GM18861 (cell line): Measurements from ENCODE around the gene MAST3.

ENCODE experiments used
- ATAC-seq: cut with Tn5 transposase; IDR thresholded peaks from one replicate; pipeline ENCODE4 v1.9.1; 2021; ENCODE audit not compliant: unreplicated experiment

Gene MAST3

GRCh38 chr19:18097217-18097992 is at the start of gene MAST3:
Gene MAST3, plus strand, starts transcription at chr19:18097778. Its CDS starts 15 bp downstream, at chr19:18097793.
- no peak for ATAC-seq

GRCh38 chr19:18049385-18049784 is 48.2 kb upstream of the MAST3 start:
- ATAC-seq = no peak

GRCh38 chr19:18051887-18052286 is 45.7 kb upstream of the MAST3 start:
- ATAC-seq = no peak

- no peak for ATAC-seq
Measured at GRCh38 chr19:18053576-18054219, 43.9 kb upstream of the MAST3 start.

- no peak for ATAC-seq
Measured at GRCh38 chr19:18055967-18056366, 41.6 kb upstream of the MAST3 start.

- no peak for ATAC-seq
Measured at GRCh38 chr19:18057557-18057956, 40.0 kb upstream of the MAST3 start.

GRCh38 chr19:18058208-18059009 is 39.2 kb upstream of the MAST3 start:
- ATAC-seq = no peak

GRCh38 chr19:18059297-18059696 is 38.3 kb upstream of the MAST3 start:
- no peak for ATAC-seq

- ATAC-seq = no peak
Measured at GRCh38 chr19:18059902-18060301, 37.7 kb upstream of the MAST3 start.

- no peak for ATAC-seq
Measured at GRCh38 chr19:18060472-18060871, 37.1 kb upstream of the MAST3 start.

GRCh38 chr19:18062028-18062427 is 35.5 kb upstream of the MAST3 start:
- no peak for ATAC-seq

GRCh38 chr19:18063463-18063862 is 34.1 kb upstream of the MAST3 start:
- ATAC-seq = no peak

GRCh38 chr19:18065173-18065495 is 32.4 kb upstream of the MAST3 start:
- ATAC-seq = no peak

- ATAC-seq = no peak
Measured at GRCh38 chr19:18068395-18068794, 29.2 kb upstream of the MAST3 start.

GRCh38 chr19:18069383-18069782 is 28.2 kb upstream of the MAST3 start:
- no peak for ATAC-seq

- no peak for ATAC-seq
Measured at GRCh38 chr19:18070181-18070580, 27.4 kb upstream of the MAST3 start.

- ATAC-seq = no peak
Measured at GRCh38 chr19:18072335-18072734, 25.2 kb upstream of the MAST3 start.

GRCh38 chr19:18073197-18073596 is 24.4 kb upstream of the MAST3 start:
- no peak for ATAC-seq

GRCh38 chr19:18074192-18074591 is 23.4 kb upstream of the MAST3 start:
- ATAC-seq = no peak

- no peak for ATAC-seq
Measured at GRCh38 chr19:18083929-18084684, 13.5 kb upstream of the MAST3 start.
